ENCODE results near the gene SYNGR2. TPM values are rescaled to one million over a fixed set of nuclear protein-coding genes. Genes with fewer than 3 reads are reported as not detected.
"Not testable (repeated sequence)": the region's sequence is repeated elsewhere in the genome, so short reads cannot be mapped to it uniquely, and the experiment has no call there.

The SYNGR2 gene
- total RNA-seq, 1 donor from 2014 or later: 206 TPM

DNA sequence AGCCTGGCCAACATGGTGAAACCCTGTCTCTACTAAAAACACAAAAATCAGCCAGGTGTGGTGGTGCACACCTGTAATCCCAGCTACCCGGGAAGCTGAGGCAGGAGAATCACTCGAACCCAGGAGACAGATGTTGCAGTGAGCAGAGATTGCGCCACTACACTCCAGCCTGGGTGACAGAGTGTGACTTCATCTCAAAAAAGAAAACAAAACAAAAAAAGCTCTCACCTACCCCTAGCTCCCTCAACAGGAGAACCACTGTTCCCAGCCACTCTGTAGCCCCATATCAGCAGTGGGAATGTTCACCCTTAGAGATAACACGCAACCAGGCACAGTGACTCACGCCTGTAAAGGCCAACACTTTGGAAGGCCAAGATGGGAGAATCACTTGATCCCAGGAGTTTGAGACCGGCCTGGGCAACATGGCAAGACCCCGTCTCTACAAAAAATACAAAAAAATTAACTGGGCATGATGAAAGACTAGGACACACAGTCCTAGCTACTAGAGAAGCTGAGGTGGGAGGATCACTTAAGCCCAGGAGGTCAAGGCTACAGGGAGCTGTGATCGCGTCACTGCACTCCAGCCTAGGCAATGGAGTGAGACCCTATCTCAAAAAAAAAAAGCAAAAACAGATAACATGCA lies 32.4 kb upstream of the SYNGR2 start:
- no peaks in the 10 kb centered on the region for H3K9me3 ChIP-seq
- no peaks in the 10 kb centered on the region for H3K36me3 ChIP-seq
- H3K27ac ChIP-seq: no peak overlapping the region
- intact Hi-C loops (cut with DNase I): no loop called here
- no peak for DNase-seq
- no peak for TF ChIP-seq CTCF (IDR thresholded peaks at IDR 0.05)
- peaks cover 41% of the 10 kb centered on the region for H3K4me1 ChIP-seq
- ATAC-seq: no peak
- H3K27me3 ChIP-seq: no peaks in the 10 kb centered on the region
- no peak overlapping the region for H3K4me3 ChIP-seq

DNA sequence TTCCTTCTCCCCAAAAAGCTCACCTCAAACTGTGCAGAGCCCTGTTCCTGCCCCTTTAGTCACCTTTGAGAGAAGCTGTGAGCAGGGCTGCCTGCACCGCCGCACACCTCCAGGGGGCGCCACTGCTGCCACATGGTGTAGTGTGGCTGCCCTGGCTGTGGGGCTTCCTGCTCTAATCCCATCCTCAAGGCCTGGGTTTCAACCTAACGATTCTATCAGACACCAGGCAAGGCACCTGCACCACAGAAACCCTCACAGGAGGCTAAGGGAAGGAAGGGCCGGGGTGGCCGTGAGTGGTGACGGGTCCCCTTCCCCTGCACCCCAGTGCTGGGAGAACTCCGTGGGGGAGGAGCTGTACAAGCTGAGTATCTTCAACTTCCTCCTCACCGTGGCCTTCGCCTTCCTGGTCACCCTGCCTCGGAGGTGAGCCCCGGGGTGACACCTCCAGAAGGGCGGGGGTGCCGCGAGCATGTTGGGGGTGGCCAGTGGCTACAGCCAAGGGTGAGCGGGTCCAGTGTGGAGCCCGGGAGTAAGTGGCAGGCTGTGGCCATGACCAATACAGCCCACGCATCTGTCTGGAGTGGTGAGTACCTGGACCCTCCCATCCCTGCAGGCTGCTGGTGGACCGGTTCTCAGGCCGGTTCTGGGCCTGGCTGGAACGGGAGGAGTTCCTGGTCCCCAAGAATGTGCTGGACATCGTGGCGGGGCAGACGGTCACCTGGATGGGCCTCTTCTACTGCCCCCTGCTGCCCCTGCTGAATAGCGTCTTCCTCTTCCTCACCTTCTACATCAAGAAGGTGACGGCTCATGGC lies 30.8 kb upstream of the SYNGR2 start:
- intact Hi-C loops (cut with DNase I): no loop called here
- peak; percentile 49 for TF ChIP-seq CTCF (IDR thresholded peaks at IDR 0.05)
- no peak for ATAC-seq
- H3K27me3 ChIP-seq: no peaks in the 10 kb centered on the region
- H3K4me1 ChIP-seq: peaks cover 41% of the 10 kb centered on the region
- no peak overlapping the region for H3K27ac ChIP-seq
- no peaks in the 10 kb centered on the region for H3K36me3 ChIP-seq
- DNase-seq: no peak
- no peaks in the 10 kb centered on the region for H3K9me3 ChIP-seq
- no peak overlapping the region for H3K4me3 ChIP-seq

DNA sequence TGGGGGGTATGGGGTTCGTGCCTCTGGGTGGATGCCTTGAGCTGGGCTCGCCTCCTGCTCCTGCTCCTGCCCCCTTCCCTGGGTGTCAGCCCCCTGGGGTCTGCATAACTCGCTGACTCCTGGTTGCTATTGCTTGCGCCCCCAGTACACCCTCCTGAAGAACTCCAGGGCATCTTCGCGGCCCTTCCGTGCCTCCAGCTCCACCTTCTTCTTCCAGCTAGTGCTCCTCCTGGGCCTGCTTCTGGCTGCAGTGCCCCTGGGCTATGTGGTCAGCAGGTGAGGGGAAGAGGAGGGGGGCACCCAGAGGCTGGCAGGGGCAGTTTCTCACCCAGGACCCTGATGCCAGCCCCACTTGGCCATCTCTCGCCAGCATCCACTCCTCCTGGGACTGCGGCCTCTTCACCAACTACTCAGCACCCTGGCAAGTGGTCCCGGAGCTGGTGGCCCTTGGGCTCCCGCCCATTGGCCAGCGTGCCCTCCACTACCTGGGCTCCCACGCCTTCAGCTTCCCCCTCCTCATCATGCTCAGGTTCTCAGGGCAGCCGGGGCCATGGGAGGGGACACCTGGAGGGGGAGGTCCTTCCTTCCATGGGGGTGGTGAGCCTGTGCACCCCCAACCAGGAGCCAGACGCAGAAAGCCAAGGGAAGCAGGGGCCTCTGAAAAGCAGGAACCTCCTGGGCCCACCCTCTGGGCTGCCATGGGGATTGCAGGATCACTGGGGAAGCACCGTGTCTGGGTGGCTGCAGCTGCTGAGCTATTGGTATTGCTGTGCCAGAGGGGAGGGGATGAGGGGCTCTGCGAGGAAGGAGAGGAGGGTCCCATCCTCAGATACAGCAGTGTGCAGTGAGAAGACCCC lies 29.9 kb upstream of the SYNGR2 start:
- H3K27ac ChIP-seq: no peak overlapping the region
- no peak for TF ChIP-seq CTCF (IDR thresholded peaks at IDR 0.05)
- H3K27me3 ChIP-seq: no peaks in the 10 kb centered on the region
- DNase-seq (no peak), ATAC-seq (no peak)
- no peaks in the 10 kb centered on the region for H3K36me3 ChIP-seq
- H3K9me3 ChIP-seq: no peaks in the 10 kb centered on the region
- H3K4me1 ChIP-seq: peaks cover 38% of the 10 kb centered on the region
- no peak overlapping the region for H3K4me3 ChIP-seq
- intact Hi-C loops (cut with DNase I): no loop called here

DNA sequence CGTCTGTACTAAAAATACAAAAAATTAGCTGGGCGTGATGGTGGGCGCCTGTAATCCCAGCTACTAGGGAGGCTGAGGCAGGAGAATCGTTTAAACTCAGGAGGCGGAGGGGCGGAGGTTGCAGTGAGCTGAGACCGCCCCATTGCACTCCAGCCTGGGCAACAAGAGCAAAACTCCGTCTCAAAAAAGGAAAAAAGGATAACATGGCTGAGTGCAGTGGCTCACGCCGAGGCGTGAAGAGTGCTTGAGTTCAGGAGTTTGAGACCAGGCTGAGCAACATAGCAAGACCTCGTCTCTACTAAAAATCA lies 28.6 kb upstream of the SYNGR2 start:
- H3K27me3 ChIP-seq; H3K4me3 ChIP-seq; ATAC-seq; H3K36me3 ChIP-seq; H3K9me3 ChIP-seq; intact Hi-C loops (cut with DNase I); DNase-seq: not testable (repeated sequence)
- Histone ChIP-seq H3K27ac (peak overlapping the region; percentile 24), H3K4me1 (peaks cover 42% of the 10 kb centered on the region)

DNA sequence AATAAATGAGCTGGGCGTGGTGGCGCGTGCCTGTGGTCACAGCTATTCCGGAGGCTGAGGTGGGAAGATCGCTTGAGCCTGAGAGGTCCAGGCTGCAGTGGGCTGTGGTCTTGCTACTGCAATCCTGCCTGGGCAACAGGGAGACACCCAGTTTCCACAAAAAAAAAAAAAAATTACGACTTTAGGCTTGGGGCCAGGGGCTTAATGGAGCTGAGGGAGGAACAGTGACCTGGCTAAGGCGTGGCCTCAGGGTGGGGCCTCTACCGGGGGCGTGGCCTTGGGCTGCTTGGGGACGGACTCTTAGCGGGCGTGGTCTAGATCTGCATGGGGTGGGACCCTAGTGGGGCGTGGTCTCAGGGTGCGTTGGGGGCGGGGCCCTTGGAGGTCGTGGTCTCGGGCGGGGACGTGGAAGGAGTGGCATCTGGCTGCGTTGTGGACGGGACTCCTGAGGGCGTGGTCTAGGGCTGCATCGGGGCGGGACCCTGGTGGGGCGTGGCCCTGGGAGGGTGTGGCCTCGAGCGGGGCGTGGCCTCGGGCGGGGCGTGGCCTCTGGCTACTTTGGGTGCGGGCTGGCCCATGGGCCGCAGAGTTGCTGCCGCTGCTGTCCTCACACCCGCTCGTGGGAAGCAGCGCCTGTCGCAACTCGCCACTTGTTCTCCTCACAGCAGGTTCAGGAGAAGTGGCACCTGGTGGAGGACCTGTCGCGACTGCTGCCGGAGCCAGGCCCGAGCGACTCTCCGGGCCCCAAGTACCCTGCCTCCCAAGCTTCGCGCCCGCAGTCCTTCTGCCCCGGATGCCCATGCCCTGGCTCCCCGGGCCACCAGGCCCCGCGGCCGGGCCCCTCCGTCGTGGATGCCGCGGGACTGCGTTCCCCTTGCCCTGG lies 28.0 kb upstream of the SYNGR2 start:
- H3K36me3 ChIP-seq: no peaks in the 10 kb centered on the region
- no peaks in the 10 kb centered on the region for H3K9me3 ChIP-seq
- H3K4me1 ChIP-seq: peaks cover 48% of the 10 kb centered on the region
- no peak for TF ChIP-seq CTCF (IDR thresholded peaks at IDR 0.05)
- intact Hi-C loops (cut with DNase I): no loop called here
- DNase-seq (peak; percentile 99), ATAC-seq (peak; percentile 91)
- H3K4me3 ChIP-seq: peak overlapping the region; percentile 8
- H3K27ac ChIP-seq: peak overlapping the region; percentile 47
- no peaks in the 10 kb centered on the region for H3K27me3 ChIP-seq
